GM23338 (cell line): ENCODE data around the gene USH1C. TPM values are rescaled to one million over a fixed set of nuclear protein-coding genes. Genes with fewer than 3 reads are reported as not detected.

Source experiments
- ATAC-seq: fragments of 200-7000 bp; cut with Tn5 transposase; 3 replicates; pipeline ENCODE4 v1.9.1; 2020
- DNase-seq: peaks from one replicate; pipeline ENCODE4 v3.0.0-alpha.2; 2015; ENCODE audit warnings: low spot score
- H2AFZ ChIP-seq: fragments of 200-600 bp; sonication (generic); 2 replicates; pipeline ENCODE4 v1.8.0; 2016; ENCODE audit warnings: antibody characterized with exemption, mild to moderate bottlenecking, moderate library complexity
- H3F3A ChIP-seq: fragments of 200-600 bp; sonication (generic); replicated peaks from 2 replicates; pipeline ENCODE4 v1.8.0; 2017; ENCODE audit warnings: antibody characterized with exemption, mixed run types, low read depth
- H3K27ac ChIP-seq: fragments of 200-600 bp; sonication (generic); 2 replicates; pipeline ENCODE4 v1.6.1; 2016; ENCODE audit warnings: low read depth
- H3K27me3 ChIP-seq: fragments of 200-600 bp; sonication (generic); 2 replicates; pipeline ENCODE4 v1.8.0; 2016; ENCODE audit warnings: mild to moderate bottlenecking, mixed run types, moderate library complexity; ENCODE audit not compliant: insufficient read depth
- H3K36me3 ChIP-seq: fragments of 200-600 bp; sonication (generic); 2 replicates; pipeline ENCODE4 v1.8.0; 2016; ENCODE audit warnings: mild to moderate bottlenecking; ENCODE audit not compliant: insufficient read depth
- H3K4me1 ChIP-seq: fragments of 200-600 bp; sonication (generic); 2 replicates; pipeline ENCODE4 v1.8.0; 2016; ENCODE audit warnings: mild to moderate bottlenecking, moderate library complexity; ENCODE audit not compliant: insufficient read depth
- H3K4me2 ChIP-seq: fragments of 200-600 bp; sonication (generic); 2 replicates; pipeline ENCODE4 v1.7.1; 2017; ENCODE audit warnings: mixed run types
- H3K4me3 ChIP-seq: fragments of 200-600 bp; sonication (generic); 2 replicates; pipeline ENCODE4 v1.6.1; 2016; ENCODE audit warnings: mixed run types
- H3K79me2 ChIP-seq: fragments of 200-600 bp; sonication (generic); replicated peaks from 2 replicates; pipeline ENCODE4 v1.8.0; 2017; ENCODE audit warnings: mild to moderate bottlenecking; ENCODE audit not compliant: insufficient read depth
- H3K9me2 ChIP-seq: fragments of 200-600 bp; sonication (generic); 2 replicates; pipeline ENCODE4 v1.8.0; 2017; ENCODE audit not compliant: insufficient read depth
- H4K20me1 ChIP-seq: fragments of 200-600 bp; sonication (generic); replicated peaks from 2 replicates; pipeline ENCODE4 v1.8.0; 2017; ENCODE audit warnings: mild to moderate bottlenecking; ENCODE audit not compliant: insufficient read depth
- H3K27ac Mint-ChIP-seq: 2 replicates; pipeline ENCODE4 v1.8.0; 2020; ENCODE audit warnings: inconsistent platforms, mild to moderate bottlenecking, moderate library complexity, mixed read lengths
- H3K27me3 Mint-ChIP-seq: 3 replicates; pipeline ENCODE4 v1.8.0; 2022; ENCODE audit warnings: low read depth, mild to moderate bottlenecking, moderate library complexity, mixed read lengths, inconsistent platforms; ENCODE audit not compliant: insufficient read depth, poor library complexity
- H3K36me3 Mint-ChIP-seq: 3 replicates; pipeline ENCODE4 v1.8.0; 2021; ENCODE audit warnings: low read depth, mild to moderate bottlenecking, inconsistent platforms, moderate library complexity, mixed read lengths
- H3K4me1 Mint-ChIP-seq: 3 replicates; pipeline ENCODE4 v1.8.0; 2020; ENCODE audit warnings: mild to moderate bottlenecking, inconsistent platforms, mixed read lengths
- H3K4me3 Mint-ChIP-seq: 3 replicates; pipeline ENCODE4 v1.8.0; 2021; ENCODE audit warnings: moderate library complexity, mild to moderate bottlenecking, inconsistent platforms, mixed read lengths
- H3K9me3 Mint-ChIP-seq: 3 replicates; pipeline ENCODE4 v1.8.0; 2020; ENCODE audit warnings: moderate library complexity, mild to moderate bottlenecking, inconsistent platforms, mixed read lengths
- CTCF ChIP-seq, 2 experiments: fragments of 200-600 bp in 1 of 2; sonication (generic) in 1 of 2; conservative IDR thresholded peaks; 2 replicates each; pipeline versions ENCODE4 v1.5.1 to v1.6.1; 2016 to 2017; ENCODE audit warnings: antibody characterized with exemption in 2 of 2, low read depth in 2 of 2, mild to moderate bottlenecking in 2 of 2, moderate library complexity in 1 of 2
- EZH2 ChIP-seq: fragments of 200-600 bp; sonication (generic); IDR thresholded peaks from one replicate; pipeline ENCODE4 v1.8.0; 2017; ENCODE audit warnings: antibody characterized with exemption, mild to moderate bottlenecking, low read depth; ENCODE audit not compliant: unreplicated experiment
- EZH2phosphoT487 ChIP-seq: fragments of 200-600 bp; sonication (generic); IDR thresholded peaks from one replicate; pipeline ENCODE4 v1.8.1; 2018; ENCODE audit warnings: antibody characterized with exemption; ENCODE audit not compliant: unreplicated experiment
- JUNB ChIP-seq: IDR thresholded peaks from one replicate; pipeline ENCODE4 v1.6.1; 2016; ENCODE audit warnings: antibody characterized with exemption; ENCODE audit not compliant: unreplicated experiment
- NANOG ChIP-seq: IDR thresholded peaks from 2 replicates; pipeline ENCODE4 v1.6.1; 2016; ENCODE audit warnings: antibody characterized with exemption, borderline replicate concordance
- POLR2AphosphoS5 ChIP-seq: IDR thresholded peaks from 2 replicates; pipeline ENCODE4 v1.6.1; 2016; ENCODE audit warnings: antibody characterized with exemption, low read depth
- STAT1 ChIP-seq: IDR thresholded peaks from one replicate; pipeline ENCODE4 v1.6.1; 2016; ENCODE audit warnings: antibody characterized with exemption; ENCODE audit not compliant: unreplicated experiment
- ZNF114 ChIP-seq: fragments of 250-450 bp; sonication (Bioruptor Pico); IDR thresholded peaks from 2 replicates; pipeline ENCODE4 v1.5.0; 2020; ENCODE audit warnings: mild to moderate bottlenecking, moderate library complexity
- ZNF331 ChIP-seq: fragments of 250-450 bp; sonication (Bioruptor Pico); IDR thresholded peaks from 2 replicates; pipeline ENCODE4 v1.5.0; 2020; ENCODE audit warnings: low read depth, mild to moderate bottlenecking, moderate library complexity
- ZNF462 ChIP-seq: fragments of 250-450 bp; sonication (Bioruptor Pico); IDR thresholded peaks from 2 replicates; pipeline ENCODE4 v1.5.0; 2020; ENCODE audit warnings: mild to moderate bottlenecking, moderate library complexity
- polyA plus RNA-seq: library from polyadenylated mRNA; unstranded; fragments of >200 nt; fragmentation: Nextera tagmentation; extraction: Ambion mirVana; gene quantifications from 2 replicates; pipeline ENCODE4 v1.2.1, GENCODE V29; 2016
- total RNA-seq: library from RNA; depleted of rRNA; stranded (reverse); fragments of >200 nt; shearing (Covaris generic); gene quantifications from 2 replicates; pipeline ENCODE4 v1.2.3, GENCODE V29; 2014
- TF ChIP-seq, protein P1 (sequence below): IDR thresholded peaks from one replicate; pipeline ENCODE4 v1.6.1; 2018; ENCODE audit warnings: antibody characterized with exemption; ENCODE audit not compliant: unreplicated experiment

Gene USH1C
- total and polyA plus RNA-seq, 2 experiments from 2014 or later, result 1.3 to 1.8 TPM

- Mint-ChIP-seq H3K36me3 (no peaks in the 10 kb centered on the region), H3K27ac (no peak overlapping the region), H3K27me3 (peaks cover 4% of the 10 kb centered on the region), H3K4me1 (peaks cover 5% of the 10 kb centered on the region; the same call in 2 of the 3 replicates), H3K9me3 (no peaks in the 10 kb centered on the region), H3K4me3 (no peak overlapping the region)
- Histone ChIP-seq H3K9me2 (no peaks in the 10 kb centered on the region), H3K4me2 (no peak overlapping the region), H3K4me3 (no peak overlapping the region), H3K79me2 (no peaks in the 10 kb centered on the region), H3K36me3 (no peaks in the 10 kb centered on the region), H3K4me1 (no peaks in the 10 kb centered on the region), H3K27me3 (no peaks in the 10 kb centered on the region), H3K27ac (no peak overlapping the region), H2AFZ (no peak overlapping the region), H4K20me1 (no peaks in the 10 kb centered on the region), H3F3A (no peaks in the 10 kb centered on the region)
- no peak for TF ChIP-seq JUNB
- no peak for TF ChIP-seq CTCF (conservative IDR thresholded peaks at IDR 0.05; ENCODE audit: low read depth in 2 of 2)
- no peak for TF ChIP-seq EZH2phosphoT487
- TF ChIP-seq ZNF462, result no peak
- no peak for TF ChIP-seq POLR2AphosphoS5
- no peak for TF ChIP-seq NANOG
- TF ChIP-seq ZNF114 (CRISPR knock-in tag), result no peak
- TF ChIP-seq EZH2, result no peak
- no peak for TF ChIP-seq STAT1
- no peak for TF ChIP-seq ZNF331 (CRISPR knock-in tag)
- TF ChIP-seq, protein P1, sequence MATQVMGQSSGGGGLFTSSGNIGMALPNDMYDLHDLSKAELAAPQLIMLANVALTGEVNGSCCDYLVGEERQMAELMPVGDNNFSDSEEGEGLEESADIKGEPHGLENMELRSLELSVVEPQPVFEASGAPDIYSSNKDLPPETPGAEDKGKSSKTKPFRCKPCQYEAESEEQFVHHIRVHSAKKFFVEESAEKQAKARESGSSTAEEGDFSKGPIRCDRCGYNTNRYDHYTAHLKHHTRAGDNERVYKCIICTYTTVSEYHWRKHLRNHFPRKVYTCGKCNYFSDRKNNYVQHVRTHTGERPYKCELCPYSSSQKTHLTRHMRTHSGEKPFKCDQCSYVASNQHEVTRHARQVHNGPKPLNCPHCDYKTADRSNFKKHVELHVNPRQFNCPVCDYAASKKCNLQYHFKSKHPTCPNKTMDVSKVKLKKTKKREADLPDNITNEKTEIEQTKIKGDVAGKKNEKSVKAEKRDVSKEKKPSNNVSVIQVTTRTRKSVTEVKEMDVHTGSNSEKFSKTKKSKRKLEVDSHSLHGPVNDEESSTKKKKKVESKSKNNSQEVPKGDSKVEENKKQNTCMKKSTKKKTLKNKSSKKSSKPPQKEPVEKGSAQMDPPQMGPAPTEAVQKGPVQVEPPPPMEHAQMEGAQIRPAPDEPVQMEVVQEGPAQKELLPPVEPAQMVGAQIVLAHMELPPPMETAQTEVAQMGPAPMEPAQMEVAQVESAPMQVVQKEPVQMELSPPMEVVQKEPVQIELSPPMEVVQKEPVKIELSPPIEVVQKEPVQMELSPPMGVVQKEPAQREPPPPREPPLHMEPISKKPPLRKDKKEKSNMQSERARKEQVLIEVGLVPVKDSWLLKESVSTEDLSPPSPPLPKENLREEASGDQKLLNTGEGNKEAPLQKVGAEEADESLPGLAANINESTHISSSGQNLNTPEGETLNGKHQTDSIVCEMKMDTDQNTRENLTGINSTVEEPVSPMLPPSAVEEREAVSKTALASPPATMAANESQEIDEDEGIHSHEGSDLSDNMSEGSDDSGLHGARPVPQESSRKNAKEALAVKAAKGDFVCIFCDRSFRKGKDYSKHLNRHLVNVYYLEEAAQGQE, result no peak
- DNase-seq (no peak), ATAC-seq (peak; percentile 63)
Observed at GRCh38 chr11:17554487-17554886, 10.3 kb upstream of the USH1C start.
